PFSK-1 (cell line): ENCODE results near the gene OR4C15. TPM values are rescaled to one million over a fixed set of nuclear protein-coding genes. Genes with fewer than 3 reads are reported as not detected.

Source experiments
- FOXP2 ChIP-seq: optimal IDR thresholded peaks from 2 replicates; pipeline ENCODE3; 2011; ENCODE audit warnings: borderline replicate concordance, control low read depth, inconsistent platforms; ENCODE audit not compliant: insufficient read depth; ENCODE audit errors: extremely low read length, extremely low read depth
- POLR2AphosphoS5 ChIP-seq: IDR thresholded peaks from 2 replicates; pipeline ENCODE4 v1.6.1; 2012; ENCODE audit warnings: low read depth, mild to moderate bottlenecking, control low read depth, low read length, moderate library complexity
- SIN3A ChIP-seq: IDR thresholded peaks from 2 replicates; pipeline ENCODE4 v1.6.1; 2012; ENCODE audit warnings: mild to moderate bottlenecking, low read length, moderate library complexity, borderline replicate concordance; ENCODE audit not compliant: insufficient read depth
- TAF1 ChIP-seq: IDR thresholded peaks from 2 replicates; pipeline ENCODE4 v1.6.1; 2012; ENCODE audit warnings: low read length, control low read depth, borderline replicate concordance; ENCODE audit not compliant: insufficient read depth
- polyA plus RNA-seq: library from polyadenylated mRNA; unstranded; fragments of >200 nt; gene quantifications from one replicate; pipeline ENCODE4 v1.2.1, GENCODE V29; 2012; ENCODE audit warnings: low read depth, missing spikeins; ENCODE audit not compliant: insufficient read length
- TF ChIP-seq, protein P1 (sequence below), 2 experiments: IDR thresholded peaks; 2 replicates each; pipeline versions ENCODE4 v1.6.1 to v1.8.0; 2011 to 2012; ENCODE audit warnings: low read depth in 2 of 2, low read length in 2 of 2, control low read depth in 1 of 2, inconsistent platforms in 1 of 2, mild to moderate bottlenecking in 1 of 2, moderate library complexity in 1 of 2; ENCODE audit not compliant: insufficient read depth in 1 of 2

OR4C15 gene
- not detected for polyA plus RNA-seq

DNA sequence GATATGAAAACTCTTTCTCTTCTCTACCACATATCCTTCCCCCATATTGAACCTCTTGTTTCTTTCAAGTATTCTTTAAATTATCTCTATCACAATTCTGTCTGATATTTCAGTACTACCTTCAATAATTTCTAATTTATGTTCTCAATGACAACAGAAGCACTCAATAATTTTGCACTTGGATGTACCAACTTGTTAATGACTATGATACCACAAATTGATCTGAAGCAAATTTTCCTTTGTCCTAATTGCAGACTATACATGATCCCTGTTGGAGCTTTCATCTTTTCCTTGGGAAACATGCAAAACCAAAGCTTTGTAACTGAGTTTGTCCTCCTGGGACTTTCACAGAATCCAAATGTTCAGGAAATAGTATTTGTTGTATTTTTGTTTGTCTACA, at the start of gene OR4C15:
OR4C15 (plus strand) TSS at position 301 of the 400 bp plus-strand sequence; CDS start at position 301, 0 bp downstream.
- no peak for TF ChIP-seq TAF1
- TF ChIP-seq POLR2AphosphoS5, result no peak
- TF ChIP-seq, protein P1, sequence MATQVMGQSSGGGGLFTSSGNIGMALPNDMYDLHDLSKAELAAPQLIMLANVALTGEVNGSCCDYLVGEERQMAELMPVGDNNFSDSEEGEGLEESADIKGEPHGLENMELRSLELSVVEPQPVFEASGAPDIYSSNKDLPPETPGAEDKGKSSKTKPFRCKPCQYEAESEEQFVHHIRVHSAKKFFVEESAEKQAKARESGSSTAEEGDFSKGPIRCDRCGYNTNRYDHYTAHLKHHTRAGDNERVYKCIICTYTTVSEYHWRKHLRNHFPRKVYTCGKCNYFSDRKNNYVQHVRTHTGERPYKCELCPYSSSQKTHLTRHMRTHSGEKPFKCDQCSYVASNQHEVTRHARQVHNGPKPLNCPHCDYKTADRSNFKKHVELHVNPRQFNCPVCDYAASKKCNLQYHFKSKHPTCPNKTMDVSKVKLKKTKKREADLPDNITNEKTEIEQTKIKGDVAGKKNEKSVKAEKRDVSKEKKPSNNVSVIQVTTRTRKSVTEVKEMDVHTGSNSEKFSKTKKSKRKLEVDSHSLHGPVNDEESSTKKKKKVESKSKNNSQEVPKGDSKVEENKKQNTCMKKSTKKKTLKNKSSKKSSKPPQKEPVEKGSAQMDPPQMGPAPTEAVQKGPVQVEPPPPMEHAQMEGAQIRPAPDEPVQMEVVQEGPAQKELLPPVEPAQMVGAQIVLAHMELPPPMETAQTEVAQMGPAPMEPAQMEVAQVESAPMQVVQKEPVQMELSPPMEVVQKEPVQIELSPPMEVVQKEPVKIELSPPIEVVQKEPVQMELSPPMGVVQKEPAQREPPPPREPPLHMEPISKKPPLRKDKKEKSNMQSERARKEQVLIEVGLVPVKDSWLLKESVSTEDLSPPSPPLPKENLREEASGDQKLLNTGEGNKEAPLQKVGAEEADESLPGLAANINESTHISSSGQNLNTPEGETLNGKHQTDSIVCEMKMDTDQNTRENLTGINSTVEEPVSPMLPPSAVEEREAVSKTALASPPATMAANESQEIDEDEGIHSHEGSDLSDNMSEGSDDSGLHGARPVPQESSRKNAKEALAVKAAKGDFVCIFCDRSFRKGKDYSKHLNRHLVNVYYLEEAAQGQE (IDR thresholded peaks at IDR 0.05; ENCODE audit: insufficient read depth in 1 of 2, low read depth in 2 of 2, low read length in 2 of 2), result no peak
- TF ChIP-seq FOXP2, result no peak
- no peak for TF ChIP-seq SIN3A

DNA sequence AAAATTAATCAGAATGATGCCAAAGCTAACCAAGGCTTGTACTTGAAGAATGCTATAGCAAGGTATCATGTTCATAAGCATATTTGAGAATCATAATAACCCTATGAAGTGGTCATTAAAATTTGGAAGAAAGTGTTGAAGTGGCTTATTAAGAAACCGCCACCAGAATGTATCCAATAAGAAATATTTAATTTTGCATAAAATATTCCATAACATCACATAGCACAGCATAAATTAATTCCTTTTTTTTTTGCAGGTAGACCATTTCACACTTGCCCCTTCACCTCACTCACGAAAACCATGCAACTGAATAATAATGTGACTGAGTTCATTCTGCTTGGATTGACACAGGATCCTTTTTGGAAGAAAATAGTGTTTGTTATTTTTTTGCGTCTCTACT, 17.6 kb downstream of the OR4C15 start, which contains the start of gene OR4C16:
OR4C16 (plus strand) TSS at position 301 of the 400 bp plus-strand sequence; CDS start at position 301, 0 bp downstream.
- no peak for TF ChIP-seq FOXP2
- no peak for TF ChIP-seq SIN3A
- TF ChIP-seq TAF1, result no peak
- TF ChIP-seq, protein P1 (IDR thresholded peaks at IDR 0.05; ENCODE audit: insufficient read depth in 1 of 2, low read depth in 2 of 2, low read length in 2 of 2), result no peak
- no peak for TF ChIP-seq POLR2AphosphoS5

DNA sequence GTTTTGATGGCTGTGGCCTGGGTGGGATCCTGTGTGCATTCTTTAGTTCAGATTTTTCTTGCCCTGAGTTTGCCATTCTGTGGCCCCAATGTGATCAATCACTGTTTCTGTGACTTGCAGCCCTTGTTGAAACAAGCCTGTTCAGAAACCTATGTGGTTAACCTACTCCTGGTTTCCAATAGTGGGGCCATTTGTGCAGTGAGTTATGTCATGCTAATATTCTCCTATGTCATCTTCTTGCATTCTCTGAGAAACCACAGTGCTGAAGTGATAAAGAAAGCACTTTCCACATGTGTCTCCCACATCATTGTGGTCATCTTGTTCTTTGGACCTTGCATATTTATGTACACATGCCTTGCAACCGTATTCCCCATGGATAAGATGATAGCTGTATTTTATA, 18.3 kb downstream of the OR4C15 start:
- TF ChIP-seq SIN3A (no peak), FOXP2 (no peak), TAF1 (no peak)
- TF ChIP-seq, protein P1 (IDR thresholded peaks at IDR 0.05; ENCODE audit: insufficient read depth in 1 of 2, low read depth in 2 of 2, low read length in 2 of 2), result no peak
